ENCODE measurements around the gene ARL6IP6.

ARL6IP6 gene

DNA sequence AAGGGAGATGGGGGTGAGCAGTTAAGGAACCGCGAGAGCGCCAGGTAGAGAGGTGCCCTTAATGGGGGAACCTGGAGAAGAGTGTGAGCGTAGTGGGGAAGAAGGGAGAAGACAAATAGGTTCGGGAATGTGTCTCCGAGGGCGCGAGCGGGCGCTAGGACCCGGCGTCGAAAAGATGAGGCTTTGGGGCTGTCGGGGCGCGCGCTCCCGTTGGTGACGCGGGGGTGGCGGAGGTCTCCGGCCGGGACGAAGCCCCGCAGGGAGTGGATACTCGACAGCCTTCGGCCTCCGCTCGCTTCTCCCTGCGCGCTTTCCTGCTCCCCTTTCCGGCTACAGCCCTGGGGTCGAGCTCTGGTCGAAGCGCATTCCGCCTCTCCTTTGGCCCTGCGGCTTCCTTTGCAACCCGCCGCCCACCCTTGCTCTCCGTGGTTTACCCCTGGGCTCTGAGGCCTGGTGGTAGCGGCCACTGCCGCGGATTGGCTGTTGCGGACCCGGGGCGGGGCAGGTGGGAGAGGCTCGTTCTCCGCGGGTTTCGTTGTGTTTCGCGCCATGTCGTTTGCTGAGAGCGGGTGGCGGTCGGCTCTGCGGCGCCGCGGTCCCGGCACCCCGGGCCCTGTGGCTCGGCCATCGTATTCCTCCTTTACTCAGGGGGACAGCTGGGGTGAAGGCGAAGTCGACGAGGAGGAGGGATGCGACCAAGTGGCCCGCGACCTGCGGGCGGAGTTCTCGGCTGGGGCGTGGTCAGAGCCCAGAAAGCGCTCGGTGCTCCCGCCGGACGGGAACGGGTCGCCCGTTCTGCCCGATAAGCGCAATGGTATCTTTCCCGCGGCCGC, at the start of gene ARL6IP6:
Gene ARL6IP6 (plus strand): TSS at position 545 of the 833 bp plus-strand sequence. CDS start 5 bp downstream, at position 550.
- peaks cover 49% of the 10 kb centered on the region for H3K36me3 ChIP-seq (ENCODE audit: control insufficient read depth, insufficient read depth, low read length)
- H3K9me3 ChIP-seq (ENCODE audit: control insufficient read depth, insufficient read depth, low read length), result no peaks in the 10 kb centered on the region
- no peaks in the 10 kb centered on the region for H3K27me3 ChIP-seq (ENCODE audit: control insufficient read depth, insufficient read depth, low read length)
- H3K27ac ChIP-seq (ENCODE audit: low read depth, low read length), result peak within 1 kb of the TSS; percentile 99
- peak within 1 kb of the TSS; percentile 99 for H3K4me3 ChIP-seq (ENCODE audit: low read depth, low read length)
- H3K4me1 ChIP-seq (ENCODE audit: control insufficient read depth, insufficient read depth, low read length), result peaks cover 13% of the 10 kb centered on the region
- H3K9ac ChIP-seq (ENCODE audit: low read depth, low read length), result peak within 1 kb of the TSS; percentile 98

DNA sequence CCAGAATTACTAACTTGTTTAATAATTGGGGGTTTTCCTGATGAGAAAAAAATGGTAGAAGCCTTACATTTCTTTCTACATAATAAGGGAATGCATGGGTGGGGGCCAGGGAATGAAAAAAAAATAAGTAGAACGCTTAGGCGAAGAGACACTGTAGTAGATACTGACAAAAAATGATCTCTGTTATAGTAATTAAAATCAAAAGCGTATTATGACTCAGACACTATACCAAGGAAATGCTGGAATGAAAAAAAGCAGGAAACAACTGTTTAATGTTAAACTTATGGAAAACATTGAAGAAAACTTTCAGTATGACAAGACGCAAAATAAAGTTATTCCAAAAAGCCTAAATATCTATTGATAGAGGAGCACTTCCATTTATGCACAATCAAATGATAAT, 44.1 kb upstream of the ARL6IP6 start:
- H3K4me1 ChIP-seq (ENCODE audit: control insufficient read depth, insufficient read depth, low read length), result no peaks in the 10 kb centered on the region
- peaks cover 100% of the 10 kb centered on the region for H3K36me3 ChIP-seq (ENCODE audit: control insufficient read depth, insufficient read depth, low read length)
- H3K9me3 ChIP-seq (ENCODE audit: control insufficient read depth, insufficient read depth, low read length), result no peaks in the 10 kb centered on the region

DNA sequence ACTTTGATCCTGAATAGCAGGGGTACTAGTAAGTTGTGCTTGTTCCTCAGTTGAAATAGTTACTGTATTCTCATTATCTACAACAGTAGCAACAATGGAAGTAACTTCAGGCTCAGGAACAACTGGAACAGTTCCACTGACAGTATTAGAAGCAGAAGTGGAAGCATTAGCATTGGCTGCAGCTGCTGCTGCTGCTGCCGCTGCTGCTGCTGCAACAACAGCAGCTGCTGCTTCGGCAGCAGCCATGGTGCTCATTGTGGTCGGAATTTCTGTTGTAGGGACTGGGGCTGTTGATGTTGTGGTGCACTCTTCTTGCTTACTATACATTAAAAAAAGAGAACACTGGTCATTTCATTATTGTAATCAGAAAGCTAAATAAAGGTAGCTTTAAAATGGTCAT, 42.0 kb upstream of the ARL6IP6 start:
- H3K9me3 ChIP-seq (ENCODE audit: control insufficient read depth, insufficient read depth, low read length), result no peaks in the 10 kb centered on the region
- no peak overlapping the region for H3K9ac ChIP-seq (ENCODE audit: low read depth, low read length)
- H3K4me3 ChIP-seq (ENCODE audit: low read depth, low read length), result no peak overlapping the region
- H3K4me1 ChIP-seq (ENCODE audit: control insufficient read depth, insufficient read depth, low read length), result no peaks in the 10 kb centered on the region
- peaks cover 98% of the 10 kb centered on the region for H3K36me3 ChIP-seq (ENCODE audit: control insufficient read depth, insufficient read depth, low read length)
- no peak overlapping the region for H3K27ac ChIP-seq (ENCODE audit: low read depth, low read length)
- no peaks in the 10 kb centered on the region for H3K27me3 ChIP-seq (ENCODE audit: control insufficient read depth, insufficient read depth, low read length)

More for the DNA sequence above, 44.1 kb upstream of the ARL6IP6 start:
- no peaks in the 10 kb centered on the region for H3K27me3 ChIP-seq (ENCODE audit: control insufficient read depth, insufficient read depth, low read length)
- H3K27ac ChIP-seq (ENCODE audit: low read depth, low read length), result no peak overlapping the region
- no peak overlapping the region for H3K9ac ChIP-seq (ENCODE audit: low read depth, low read length)
- H3K4me3 ChIP-seq (ENCODE audit: low read depth, low read length), result no peak overlapping the region

DNA sequence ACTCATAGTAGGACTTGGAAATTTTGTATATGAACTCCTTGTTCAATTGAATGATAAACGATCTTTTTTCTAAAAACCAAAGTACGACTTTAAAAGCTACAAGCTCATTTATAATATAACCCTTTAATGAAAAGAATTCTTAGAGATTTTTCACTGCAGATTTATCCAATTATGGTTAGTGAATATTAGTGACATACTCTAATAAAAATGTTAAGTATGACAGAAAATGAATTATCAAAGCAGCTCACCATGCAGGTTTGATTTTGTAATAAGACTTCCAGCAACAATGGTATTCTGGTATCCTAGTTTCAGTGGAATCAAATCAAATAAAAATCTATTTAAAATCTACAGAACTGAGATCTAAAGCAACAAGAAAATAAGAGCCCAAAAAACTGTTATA, 39.6 kb upstream of the ARL6IP6 start:
- H3K27ac ChIP-seq (ENCODE audit: low read depth, low read length), result no peak overlapping the region
- no peaks in the 10 kb centered on the region for H3K27me3 ChIP-seq (ENCODE audit: control insufficient read depth, insufficient read depth, low read length)
- H3K9ac ChIP-seq (ENCODE audit: low read depth, low read length), result no peak overlapping the region
- no peaks in the 10 kb centered on the region for H3K4me1 ChIP-seq (ENCODE audit: control insufficient read depth, insufficient read depth, low read length)
- no peaks in the 10 kb centered on the region for H3K9me3 ChIP-seq (ENCODE audit: control insufficient read depth, insufficient read depth, low read length)
- H3K4me3 ChIP-seq (ENCODE audit: low read depth, low read length), result no peak overlapping the region
- H3K36me3 ChIP-seq (ENCODE audit: control insufficient read depth, insufficient read depth, low read length), result peaks cover 94% of the 10 kb centered on the region

DNA sequence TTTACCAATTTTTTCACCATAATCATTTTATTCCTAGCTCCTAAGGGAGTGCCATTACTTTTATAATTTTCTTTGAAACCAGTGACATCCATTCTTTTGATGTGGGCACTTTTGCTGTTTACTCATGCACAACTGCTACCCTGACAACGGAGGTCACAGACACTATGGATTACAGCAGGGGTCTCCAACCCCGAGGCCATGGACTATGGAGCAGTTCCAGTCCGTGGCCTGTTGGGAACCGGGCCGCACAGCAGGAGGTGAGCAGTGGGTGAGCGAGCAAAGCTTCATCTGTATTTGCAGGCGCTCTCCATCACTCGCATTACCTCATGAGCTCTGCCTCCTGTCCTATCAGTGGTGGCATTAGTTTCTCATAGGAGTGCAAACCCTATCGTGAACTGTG, 35.8 kb upstream of the ARL6IP6 start:
- Histone ChIP-seq H3K27me3 (ENCODE audit: control insufficient read depth, insufficient read depth, low read length) (no peaks in the 10 kb centered on the region), H3K9ac (ENCODE audit: low read depth, low read length) (no peak overlapping the region), H3K36me3 (ENCODE audit: control insufficient read depth, insufficient read depth, low read length) (peaks cover 78% of the 10 kb centered on the region), H3K9me3 (ENCODE audit: control insufficient read depth, insufficient read depth, low read length) (no peaks in the 10 kb centered on the region), H3K4me1 (ENCODE audit: control insufficient read depth, insufficient read depth, low read length) (no peaks in the 10 kb centered on the region), H3K27ac (ENCODE audit: low read depth, low read length) (no peak overlapping the region), H3K4me3 (ENCODE audit: low read depth, low read length) (no peak overlapping the region)

DNA sequence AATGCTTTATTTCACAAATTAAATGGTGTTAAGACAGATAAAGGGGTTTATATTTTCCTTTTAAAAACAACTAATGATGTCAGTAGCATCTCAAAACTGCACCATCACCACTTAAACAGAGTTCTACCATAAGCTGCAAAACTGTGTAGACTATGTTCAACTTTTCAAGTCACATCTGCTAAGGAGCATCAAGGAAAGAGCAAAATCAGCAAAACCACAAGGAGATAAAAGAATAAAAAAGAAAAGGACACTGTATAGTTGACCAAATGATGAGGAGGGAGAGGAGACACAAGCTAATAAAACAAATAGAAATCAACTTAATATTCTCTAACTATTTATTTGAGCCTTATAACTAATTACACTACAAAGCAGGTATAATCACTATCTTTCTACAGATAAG, 35.0 kb upstream of the ARL6IP6 start:
- Histone ChIP-seq H3K9me3 (ENCODE audit: control insufficient read depth, insufficient read depth, low read length) (no peaks in the 10 kb centered on the region), H3K4me3 (ENCODE audit: low read depth, low read length) (no peak overlapping the region), H3K9ac (ENCODE audit: low read depth, low read length) (no peak overlapping the region), H3K27ac (ENCODE audit: low read depth, low read length) (no peak overlapping the region), H3K36me3 (ENCODE audit: control insufficient read depth, insufficient read depth, low read length) (peaks cover 78% of the 10 kb centered on the region), H3K27me3 (ENCODE audit: control insufficient read depth, insufficient read depth, low read length) (no peaks in the 10 kb centered on the region), H3K4me1 (ENCODE audit: control insufficient read depth, insufficient read depth, low read length) (no peaks in the 10 kb centered on the region)

DNA sequence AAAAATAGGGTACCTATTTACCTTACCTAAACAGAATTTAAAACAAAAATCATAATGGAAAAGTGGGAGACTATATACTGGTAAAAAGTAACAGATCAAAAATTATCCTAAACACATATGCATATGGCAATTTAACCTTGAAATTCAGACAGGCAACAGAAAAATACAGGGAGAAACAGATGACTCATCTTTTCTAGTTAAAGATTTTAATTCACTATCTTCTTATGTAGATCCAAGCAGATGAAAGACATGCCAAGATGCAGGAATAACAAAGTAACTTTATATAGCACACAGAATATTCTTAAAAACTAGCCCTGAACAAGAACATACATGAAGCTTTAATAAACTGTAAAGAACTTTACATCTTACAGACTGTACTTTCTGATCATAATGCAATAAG, 32.1 kb upstream of the ARL6IP6 start:
- no peaks in the 10 kb centered on the region for H3K9me3 ChIP-seq (ENCODE audit: control insufficient read depth, insufficient read depth, low read length)
- H3K9ac ChIP-seq (ENCODE audit: low read depth, low read length), result no peak overlapping the region
- no peaks in the 10 kb centered on the region for H3K27me3 ChIP-seq (ENCODE audit: control insufficient read depth, insufficient read depth, low read length)
- no peak overlapping the region for H3K4me3 ChIP-seq (ENCODE audit: low read depth, low read length)
- no peaks in the 10 kb centered on the region for H3K4me1 ChIP-seq (ENCODE audit: control insufficient read depth, insufficient read depth, low read length)
- no peak overlapping the region for H3K27ac ChIP-seq (ENCODE audit: low read depth, low read length)
- peaks cover 70% of the 10 kb centered on the region for H3K36me3 ChIP-seq (ENCODE audit: control insufficient read depth, insufficient read depth, low read length)

DNA sequence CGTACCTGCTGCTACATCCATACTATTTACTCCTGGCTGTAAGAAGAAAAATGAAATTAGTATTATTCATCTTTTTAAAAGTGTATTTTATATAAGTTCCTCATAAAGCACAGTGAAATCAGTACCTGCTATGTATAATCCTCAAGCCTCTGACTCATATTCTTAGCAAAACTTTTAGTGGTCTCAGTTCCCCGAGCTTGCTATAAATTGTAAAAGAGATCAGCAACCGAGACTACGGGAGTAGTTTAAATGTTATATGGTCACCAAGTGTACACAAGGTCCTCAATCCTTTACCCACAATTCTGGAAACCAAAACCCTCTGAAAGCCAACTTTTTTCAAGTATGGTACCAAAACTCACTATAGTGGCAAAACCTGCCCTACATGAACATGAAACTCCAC, 25.4 kb upstream of the ARL6IP6 start:
- H3K9me3 ChIP-seq (ENCODE audit: control insufficient read depth, insufficient read depth, low read length), result no peaks in the 10 kb centered on the region
- H3K27me3 ChIP-seq (ENCODE audit: control insufficient read depth, insufficient read depth, low read length), result no peaks in the 10 kb centered on the region
- no peak overlapping the region for H3K9ac ChIP-seq (ENCODE audit: low read depth, low read length)
- H3K36me3 ChIP-seq (ENCODE audit: control insufficient read depth, insufficient read depth, low read length), result peaks cover 59% of the 10 kb centered on the region
- H3K27ac ChIP-seq (ENCODE audit: low read depth, low read length), result no peak overlapping the region
- H3K4me1 ChIP-seq (ENCODE audit: control insufficient read depth, insufficient read depth, low read length), result no peaks in the 10 kb centered on the region
- no peak overlapping the region for H3K4me3 ChIP-seq (ENCODE audit: low read depth, low read length)

DNA sequence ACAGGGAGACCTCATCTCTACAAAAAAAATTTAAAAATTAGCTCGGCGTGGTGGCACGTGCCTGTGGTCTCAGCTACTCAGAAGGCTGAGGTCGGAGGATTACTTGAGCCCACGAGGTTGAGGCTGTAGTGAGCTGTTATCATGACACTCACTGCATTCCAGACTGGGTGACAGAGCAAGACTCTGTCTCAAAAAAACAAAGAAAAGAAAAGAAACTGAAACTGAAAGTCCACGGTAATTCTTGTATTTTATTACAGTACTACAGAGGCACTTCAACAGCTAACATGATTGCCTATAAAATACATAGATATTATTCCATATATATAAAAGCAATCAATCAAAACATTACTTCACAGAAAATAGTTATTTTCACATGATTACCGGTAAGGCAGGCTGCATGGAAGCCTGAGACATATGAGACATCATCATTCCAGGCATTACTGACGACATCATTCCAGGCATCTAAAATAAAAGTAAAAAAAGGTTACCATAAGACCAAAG, 24.2 kb upstream of the ARL6IP6 start:
- Histone ChIP-seq H3K36me3 (ENCODE audit: control insufficient read depth, insufficient read depth, low read length) (peaks cover 51% of the 10 kb centered on the region), H3K27me3 (ENCODE audit: control insufficient read depth, insufficient read depth, low read length) (no peaks in the 10 kb centered on the region), H3K27ac (ENCODE audit: low read depth, low read length) (no peak overlapping the region), H3K4me1 (ENCODE audit: control insufficient read depth, insufficient read depth, low read length) (no peaks in the 10 kb centered on the region), H3K9me3 (ENCODE audit: control insufficient read depth, insufficient read depth, low read length) (no peaks in the 10 kb centered on the region), H3K9ac (ENCODE audit: low read depth, low read length) (no peak overlapping the region), H3K4me3 (ENCODE audit: low read depth, low read length) (no peak overlapping the region)

DNA sequence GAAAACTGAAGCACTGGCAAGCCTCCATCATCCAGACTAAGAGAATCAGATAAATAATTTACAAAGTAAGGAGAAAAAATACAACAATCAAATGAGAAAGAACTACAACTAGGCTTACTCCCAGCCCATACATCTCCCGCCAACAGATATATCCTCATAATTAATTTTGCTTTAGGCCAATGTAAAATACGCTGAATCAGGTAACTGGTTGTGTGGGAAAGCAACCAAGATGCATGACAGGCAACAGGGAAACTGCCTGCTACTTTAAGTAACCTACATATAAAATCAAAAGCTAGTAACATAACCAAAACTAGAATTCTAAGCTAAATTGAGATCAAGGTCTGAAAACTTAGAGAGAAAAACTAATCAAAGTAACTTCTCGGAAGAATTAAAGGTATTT, 22.7 kb upstream of the ARL6IP6 start:
- Histone ChIP-seq H3K9me3 (ENCODE audit: control insufficient read depth, insufficient read depth, low read length) (no peaks in the 10 kb centered on the region), H3K36me3 (ENCODE audit: control insufficient read depth, insufficient read depth, low read length) (peaks cover 48% of the 10 kb centered on the region), H3K4me1 (ENCODE audit: control insufficient read depth, insufficient read depth, low read length) (no peaks in the 10 kb centered on the region), H3K9ac (ENCODE audit: low read depth, low read length) (no peak overlapping the region), H3K27ac (ENCODE audit: low read depth, low read length) (no peak overlapping the region), H3K4me3 (ENCODE audit: low read depth, low read length) (no peak overlapping the region), H3K27me3 (ENCODE audit: control insufficient read depth, insufficient read depth, low read length) (no peaks in the 10 kb centered on the region)

DNA sequence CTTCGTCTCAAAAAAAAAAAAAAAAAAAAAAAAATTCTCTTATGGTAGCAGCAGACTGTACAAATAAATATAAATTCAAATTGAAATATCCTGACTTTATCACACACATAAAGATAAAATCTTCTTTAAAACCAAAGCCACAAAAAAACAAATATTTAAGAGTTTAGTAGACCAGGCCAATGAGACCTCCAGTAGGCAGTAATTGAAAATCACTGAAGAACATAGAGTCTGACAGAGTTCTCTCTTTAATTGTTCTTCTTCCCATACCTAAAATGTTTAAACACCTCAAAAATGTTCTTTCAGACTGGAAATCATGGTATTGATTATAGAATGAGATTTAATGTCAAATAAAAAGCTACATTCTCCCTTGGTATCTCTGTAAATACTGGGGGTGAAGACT, 21.9 kb upstream of the ARL6IP6 start:
- H3K4me3 ChIP-seq (ENCODE audit: low read depth, low read length), result no peak overlapping the region
- H3K9me3 ChIP-seq (ENCODE audit: control insufficient read depth, insufficient read depth, low read length), result no peaks in the 10 kb centered on the region
- no peaks in the 10 kb centered on the region for H3K27me3 ChIP-seq (ENCODE audit: control insufficient read depth, insufficient read depth, low read length)
- H3K36me3 ChIP-seq (ENCODE audit: control insufficient read depth, insufficient read depth, low read length), result peaks cover 44% of the 10 kb centered on the region
- H3K27ac ChIP-seq (ENCODE audit: low read depth, low read length), result no peak overlapping the region
- H3K9ac ChIP-seq (ENCODE audit: low read depth, low read length), result no peak overlapping the region
- H3K4me1 ChIP-seq (ENCODE audit: control insufficient read depth, insufficient read depth, low read length), result no peaks in the 10 kb centered on the region

Measured in HUES48 (cell line).